CD4-positive, CD25-positive, alpha-beta regulatory T cell (primary cell): Measurements from ENCODE around the gene MAGED1. TPM values are rescaled to one million over a fixed set of nuclear protein-coding genes. Genes with fewer than 3 reads are reported as not detected.
"Not testable (repeated sequence)": the region's sequence is repeated elsewhere in the genome, so short reads cannot be mapped to it uniquely, and the experiment has no call there.

Experiments used
- ATAC-seq, 2 donors: fragments of 150-1000 bp; cut with Tn5 transposase; one replicate each; pipeline ENCODE4 v1.10.0; 2021; ENCODE audit warnings: low read depth in 2 of 2, moderate number of reproducible peaks in 2 of 2, moderate library complexity in 1 of 2
- DNase-seq, 3 donors: peaks; one replicate each; pipeline versions ENCODE4 v3.0.0 to v3.0.0-alpha.2; 2012 to 2022; ENCODE audit warnings: mixed read lengths in 1 of 3
- H3K27ac ChIP-seq: one replicate; pipeline ENCODE4 v1.7.0; 2013; ENCODE audit warnings: mild to moderate bottlenecking, low read length; ENCODE audit not compliant: insufficient read depth, poor library complexity, severe bottlenecking
- H3K27me3 ChIP-seq: one replicate; pipeline ENCODE4 v1.7.0; 2013; ENCODE audit warnings: low read length; ENCODE audit not compliant: control insufficient read depth, insufficient read depth
- H3K36me3 ChIP-seq: one replicate; pipeline ENCODE4 v1.7.0; 2013; ENCODE audit warnings: mild to moderate bottlenecking, low read length, moderate library complexity; ENCODE audit not compliant: control insufficient read depth, insufficient read depth
- H3K4me1 ChIP-seq: 2 replicates; pipeline ENCODE4 v1.7.0; 2013; ENCODE audit warnings: mild to moderate bottlenecking, low read length; ENCODE audit not compliant: insufficient read depth, control insufficient read depth, poor library complexity, severe bottlenecking
- H3K4me3 ChIP-seq: one replicate; pipeline ENCODE4 v1.7.0; 2013; ENCODE audit warnings: low read depth, mild to moderate bottlenecking, low read length, moderate library complexity
- H3K9me3 ChIP-seq, 2 experiments: 1 replicate in 1 of 2; 2 replicates in 1 of 2; pipeline ENCODE4 v1.7.0; 2013; ENCODE audit warnings: low read length in 2 of 2, mild to moderate bottlenecking in 1 of 2, moderate library complexity in 1 of 2; ENCODE audit not compliant: control insufficient read depth in 2 of 2
- H3K27ac Mint-ChIP-seq, 3 donors: one replicate each; pipeline ENCODE4 v1.8.0; 2020 to 2022; ENCODE audit warnings: mild to moderate bottlenecking in 3 of 3, mixed read lengths in 3 of 3, moderate library complexity in 2 of 3
- H3K27me3 Mint-ChIP-seq: one replicate; pipeline ENCODE4 v1.8.0; 2022; ENCODE audit warnings: mild to moderate bottlenecking, mixed read lengths
- H3K36me3 Mint-ChIP-seq: one replicate; pipeline ENCODE4 v1.8.0; 2020; ENCODE audit warnings: mixed read lengths
- H3K4me1 Mint-ChIP-seq, 4 donors: one replicate each; pipeline ENCODE4 v1.8.0; 2020 to 2022; ENCODE audit warnings: mixed read lengths in 4 of 4, mild to moderate bottlenecking in 1 of 4
- H3K4me3 Mint-ChIP-seq, 4 donors: one replicate each; pipeline ENCODE4 v1.8.0; 2020 to 2022; ENCODE audit warnings: mild to moderate bottlenecking in 4 of 4, mixed read lengths in 4 of 4, moderate library complexity in 3 of 4
- H3K9me3 Mint-ChIP-seq, 7 donors: one replicate each; pipeline ENCODE4 v1.8.0; 2020 to 2022; ENCODE audit warnings: mixed read lengths in 7 of 7, mild to moderate bottlenecking in 3 of 7, moderate library complexity in 2 of 7
- polyA plus RNA-seq, 4 donors: library from polyadenylated mRNA; unstranded; fragments of 300-500 nt; fragmentation: Illumina TruSeq; gene quantifications; one replicate each; pipeline ENCODE4 v1.2.3, GENCODE V29; 2021
- total RNA-seq: library from RNA; stranded (reverse); gene quantifications from one replicate; pipeline ENCODE4 v1.2.3, GENCODE V29; 2022

Gene MAGED1
- total and polyA plus RNA-seq, 5 donors from 2014 or later: 23.3 to 37.5 (median 34.8) TPM

- H3K36me3 Mint-ChIP-seq: peaks cover 17% of the 10 kb centered on the region
- H3K4me3 Mint-ChIP-seq: no peak overlapping the region
- no peak for ATAC-seq
These were observed 6.3 kb downstream of the MAGED1 start for GRCh38 chrX:51899741-51900140.

GRCh38 chrX:51902510-51903050 is 9.2 kb downstream of the MAGED1 start:
- H3K36me3 ChIP-seq: peaks cover 11% of the 10 kb centered on the region
- no peaks in the 10 kb centered on the region for H3K27me3 Mint-ChIP-seq
- no peak overlapping the region for H3K27ac Mint-ChIP-seq

More at GRCh38 chrX:51899741-51900140, 6.3 kb downstream of the MAGED1 start:
- no peak for DNase-seq
- no peak overlapping the region for H3K4me3 ChIP-seq
- H3K4me1 ChIP-seq: no peaks in the 10 kb centered on the region
- H3K9me3 Mint-ChIP-seq: no peaks in the 10 kb centered on the region
- H3K4me1 Mint-ChIP-seq: peaks cover 0 to 6% (median under 1%) of the 10 kb centered on the region in 4 donors
- H3K27me3 Mint-ChIP-seq: no peaks in the 10 kb centered on the region
- no peak overlapping the region for H3K27ac Mint-ChIP-seq
- H3K27ac ChIP-seq: no peak overlapping the region
- peaks cover 11% of the 10 kb centered on the region for H3K36me3 ChIP-seq
- no peaks in the 10 kb centered on the region for H3K27me3 ChIP-seq
- H3K9me3 ChIP-seq: no peaks in the 10 kb centered on the region

GRCh38 chrX:51905152-51905551 is 11.7 kb downstream of the MAGED1 start:
- not testable (repeated sequence) for H3K27me3 ChIP-seq, H3K27me3 Mint-ChIP-seq, H3K4me3 Mint-ChIP-seq, H3K36me3 ChIP-seq, H3K27ac Mint-ChIP-seq, H3K4me3 ChIP-seq, DNase-seq, H3K36me3 Mint-ChIP-seq, H3K4me1 ChIP-seq, H3K9me3 Mint-ChIP-seq, ATAC-seq, H3K4me1 Mint-ChIP-seq, H3K27ac ChIP-seq, H3K9me3 ChIP-seq

More at GRCh38 chrX:51902510-51903050, 9.2 kb downstream of the MAGED1 start:
- Histone ChIP-seq H3K9me3 (no peaks in the 10 kb centered on the region), H3K27me3 (no peaks in the 10 kb centered on the region), H3K27ac (no peak overlapping the region), H3K4me1 (no peaks in the 10 kb centered on the region), H3K4me3 (no peak overlapping the region)
- no peaks in the 10 kb centered on the region for H3K9me3 Mint-ChIP-seq
- peaks cover 0 to 6% (median 0%) of the 10 kb centered on the region in 4 donors for H3K4me1 Mint-ChIP-seq
- no peak for ATAC-seq
- peaks cover 13% of the 10 kb centered on the region for H3K36me3 Mint-ChIP-seq
- no peak for DNase-seq
- H3K4me3 Mint-ChIP-seq: no peak overlapping the region

GRCh38 chrX:51905711-51906110 is 12.3 kb downstream of the MAGED1 start:
- H3K9me3 Mint-ChIP-seq: peaks cover 0 to 1% (median 0%) of the 10 kb centered on the region in 7 donors

GRCh38 chrX:51917604-51918003 is 24.2 kb downstream of the MAGED1 start:
- Histone ChIP-seq H3K4me1 (no peaks in the 10 kb centered on the region), H3K27ac (no peak overlapping the region), H3K4me3 (no peak overlapping the region), H3K36me3 (no peaks in the 10 kb centered on the region), H3K27me3 (peaks cover 2% of the 10 kb centered on the region), H3K9me3 (peaks cover 0 to 3% of the 10 kb centered on the region in 2 experiments)
- DNase-seq (peak in 1 of 3 donors; percentile 19), ATAC-seq (no peak)
- peaks cover 7% of the 10 kb centered on the region for H3K27me3 Mint-ChIP-seq
- H3K27ac Mint-ChIP-seq: no peak overlapping the region
- no peaks in the 10 kb centered on the region for H3K4me1 Mint-ChIP-seq
- peaks cover 0 to 5% (median 0%) of the 10 kb centered on the region in 7 donors for H3K9me3 Mint-ChIP-seq
- H3K36me3 Mint-ChIP-seq: peaks cover 3% of the 10 kb centered on the region
- no peak overlapping the region for H3K4me3 Mint-ChIP-seq

More at GRCh38 chrX:51905711-51906110, 12.3 kb downstream of the MAGED1 start:
- H3K27me3 ChIP-seq: no peaks in the 10 kb centered on the region
- no peaks in the 10 kb centered on the region for H3K4me1 ChIP-seq
- H3K27me3 Mint-ChIP-seq: no peaks in the 10 kb centered on the region
- H3K27ac Mint-ChIP-seq: no peak overlapping the region
- H3K36me3 ChIP-seq: peaks cover 8% of the 10 kb centered on the region
- H3K4me1 Mint-ChIP-seq: peaks cover 0 to 6% (median 0%) of the 10 kb centered on the region in 4 donors
- ATAC-seq: no peak
- H3K36me3 Mint-ChIP-seq: peaks cover 6% of the 10 kb centered on the region
- H3K27ac ChIP-seq: no peak overlapping the region
- H3K4me3 Mint-ChIP-seq: no peak overlapping the region
- DNase-seq: no peak
- no peaks in the 10 kb centered on the region for H3K9me3 ChIP-seq
- no peak overlapping the region for H3K4me3 ChIP-seq

GRCh38 chrX:51922561-51922960 is 29.1 kb downstream of the MAGED1 start:
- Mint-ChIP-seq H3K4me3 (no peak overlapping the region), H3K4me1 (no peaks in the 10 kb centered on the region), H3K27ac (no peak overlapping the region), H3K9me3 (no peaks in the 10 kb centered on the region), H3K27me3 (peaks cover 4% of the 10 kb centered on the region), H3K36me3 (no peaks in the 10 kb centered on the region)
- Histone ChIP-seq H3K9me3 (no peaks in the 10 kb centered on the region), H3K4me3 (no peak overlapping the region), H3K27ac (no peak overlapping the region), H3K27me3 (peaks cover 2% of the 10 kb centered on the region), H3K36me3 (no peaks in the 10 kb centered on the region), H3K4me1 (no peaks in the 10 kb centered on the region)
- DNase-seq (no peak), ATAC-seq (no peak)

GRCh38 chrX:51931566-51932150 is 38.2 kb downstream of the MAGED1 start:
- Histone ChIP-seq H3K9me3 (no peaks in the 10 kb centered on the region), H3K36me3 (no peaks in the 10 kb centered on the region), H3K4me3 (no peak overlapping the region), H3K4me1 (no peaks in the 10 kb centered on the region), H3K27me3 (no peaks in the 10 kb centered on the region), H3K27ac (no peak overlapping the region)
- H3K4me3 Mint-ChIP-seq: no peak overlapping the region
- no peaks in the 10 kb centered on the region for H3K9me3 Mint-ChIP-seq
- no peak for ATAC-seq
- no peaks in the 10 kb centered on the region for H3K36me3 Mint-ChIP-seq
- no peak for DNase-seq
- no peaks in the 10 kb centered on the region for H3K4me1 Mint-ChIP-seq
- peaks cover 6% of the 10 kb centered on the region for H3K27me3 Mint-ChIP-seq
- no peak overlapping the region for H3K27ac Mint-ChIP-seq
